Fibroblast of skin of abdomen (primary cell): ENCODE results near the gene MPRIP. TPM values are rescaled to one million over a fixed set of nuclear protein-coding genes. Genes with fewer than 3 reads are reported as not detected.
"Not testable (repeated sequence)": the region's sequence is repeated elsewhere in the genome, so short reads cannot be mapped to it uniquely, and the experiment has no call there.

ENCODE experiments used
- DNase-seq: peaks from one replicate; pipeline ENCODE4 v3.0.0-alpha.2; 2013
- polyA plus RNA-seq, 2 experiments: library from polyadenylated mRNA; unstranded; fragments of 120-200 nt; gene quantifications; one replicate each; pipeline ENCODE4 v1.2.1, GENCODE V29; 2013; ENCODE audit not compliant: insufficient read length in 2 of 2

MPRIP gene
- 221 TPM for polyA plus RNA-seq (2013, experiment 1 of 2; ENCODE audit: insufficient read length)
- 226 TPM for polyA plus RNA-seq (2013, experiment 2 of 2; ENCODE audit: insufficient read length)

DNA sequence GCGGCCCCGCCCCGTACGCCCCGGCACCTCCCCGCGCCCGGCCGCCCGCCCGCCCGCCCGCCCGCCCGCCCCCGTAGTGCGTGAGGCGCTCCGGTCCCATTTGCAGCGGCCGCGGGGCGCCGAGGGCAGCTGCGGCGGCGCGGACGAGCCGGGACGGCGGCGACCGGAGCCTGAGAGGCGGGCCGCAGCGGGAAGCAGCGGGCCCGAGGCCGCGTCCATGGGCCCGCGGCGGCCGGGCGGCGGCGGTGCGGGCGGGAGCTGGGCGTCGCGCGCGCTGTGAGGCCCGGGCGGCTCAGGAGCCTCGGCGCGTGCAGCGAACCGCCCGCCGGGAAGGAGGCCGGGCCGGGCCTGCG lies at the start of gene MPRIP:
Gene MPRIP (plus strand): TSS at position 74 of the 353 bp plus-strand sequence. CDS start 392 bp downstream, outside the sequence.
- DNase-seq = no peak

GRCh38 chr17:16994631-16995030 lies 47.6 kb upstream of the MPRIP start:
- peak; percentile 63 for DNase-seq

GRCh38 chr17:16995930-16996329 lies 46.3 kb upstream of the MPRIP start:
- no peak for DNase-seq

GRCh38 chr17:16996726-16997125 lies 45.5 kb upstream of the MPRIP start:
- not testable (repeated sequence) for DNase-seq

- DNase-seq = no peak
Measured at GRCh38 chr17:16997514-16998429, 44.5 kb upstream of the MPRIP start.

DNA sequence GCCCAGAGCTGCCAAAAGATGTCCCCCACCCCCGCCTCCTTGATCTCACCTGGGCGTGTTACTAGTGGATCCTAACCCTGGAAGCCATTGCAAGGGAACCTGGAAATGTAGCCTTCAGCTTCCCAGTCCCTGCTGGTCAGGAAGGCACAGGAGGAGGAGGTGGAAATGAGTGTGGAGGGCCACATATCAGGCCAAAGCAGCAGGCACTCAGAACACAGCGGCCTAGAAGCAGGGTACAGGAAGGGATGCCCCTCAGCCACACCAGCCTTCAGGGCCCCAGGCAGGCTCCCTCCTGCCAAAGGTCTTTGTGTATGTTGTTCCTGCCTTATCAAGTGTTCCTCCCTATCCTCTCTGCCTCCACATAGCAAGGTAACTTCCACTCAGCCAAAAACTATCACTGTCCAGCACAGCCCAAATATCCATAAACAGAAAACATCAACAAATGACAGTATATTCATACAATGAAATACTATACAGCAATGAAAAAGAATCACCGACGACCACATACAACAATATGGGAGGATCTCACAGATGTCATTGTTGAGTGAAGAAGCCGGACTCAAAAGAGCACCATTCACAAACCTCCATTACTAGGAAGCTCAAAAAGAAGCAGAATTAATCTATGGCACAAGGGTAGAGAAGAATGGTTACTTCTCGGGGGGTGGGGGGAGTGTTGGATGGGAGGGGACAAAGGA lies 42.2 kb upstream of the MPRIP start:
- no peak for DNase-seq

- no peak for DNase-seq
Measured at GRCh38 chr17:17001076-17001777, 41.0 kb upstream of the MPRIP start.

GRCh38 chr17:17001874-17002520 lies 40.3 kb upstream of the MPRIP start:
- DNase-seq = peak; percentile 54

DNA sequence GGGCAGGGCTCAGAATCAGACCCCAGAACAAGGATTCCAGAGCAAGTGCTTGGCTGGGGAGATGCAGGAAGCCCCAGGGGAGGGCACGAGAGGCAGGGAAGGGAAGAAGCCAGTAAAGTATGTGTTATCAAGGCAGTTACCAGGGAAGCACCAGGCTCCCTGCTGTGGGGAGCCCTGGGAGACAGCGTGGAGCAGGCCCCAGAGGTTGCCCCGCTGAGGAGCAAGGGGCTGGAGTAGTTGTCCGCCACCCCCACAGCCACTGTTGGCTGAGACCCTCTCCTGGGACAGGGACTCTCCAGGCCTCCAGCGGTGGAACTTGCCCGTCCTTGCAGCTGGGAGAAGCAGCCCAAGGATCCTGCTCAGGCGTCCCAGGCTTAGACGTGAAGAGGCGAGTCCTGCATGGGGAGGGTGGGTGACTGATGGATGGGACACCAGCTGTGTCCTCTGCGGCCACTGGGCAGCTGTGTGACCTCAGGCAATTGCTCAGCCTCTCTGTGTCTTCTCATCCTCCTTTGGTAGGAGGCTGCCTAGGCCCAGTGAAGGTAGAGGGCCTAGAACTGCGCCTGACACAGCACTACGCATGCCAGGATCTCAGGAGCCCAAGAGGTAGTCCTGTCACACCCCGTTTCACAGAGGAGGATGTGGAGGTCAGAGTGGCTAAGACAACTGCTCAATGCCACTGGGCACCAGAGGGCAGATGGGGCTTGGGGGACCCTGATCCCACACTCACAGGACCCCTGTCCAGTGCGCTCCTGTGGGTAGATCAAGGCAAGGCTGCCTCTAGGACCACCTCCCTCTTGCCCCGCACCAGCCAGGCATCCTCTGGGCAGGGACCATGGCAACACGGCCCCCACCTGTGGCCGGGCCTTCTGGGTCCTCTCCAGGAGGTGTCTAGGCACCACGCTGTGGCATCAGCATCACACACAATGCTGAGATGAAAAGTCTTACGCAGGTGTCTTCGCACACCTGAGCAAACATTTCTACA lies 39.2 kb upstream of the MPRIP start:
- not testable (repeated sequence) for DNase-seq

GRCh38 chr17:17004251-17004996 lies 37.8 kb upstream of the MPRIP start:
- DNase-seq = no peak

DNA sequence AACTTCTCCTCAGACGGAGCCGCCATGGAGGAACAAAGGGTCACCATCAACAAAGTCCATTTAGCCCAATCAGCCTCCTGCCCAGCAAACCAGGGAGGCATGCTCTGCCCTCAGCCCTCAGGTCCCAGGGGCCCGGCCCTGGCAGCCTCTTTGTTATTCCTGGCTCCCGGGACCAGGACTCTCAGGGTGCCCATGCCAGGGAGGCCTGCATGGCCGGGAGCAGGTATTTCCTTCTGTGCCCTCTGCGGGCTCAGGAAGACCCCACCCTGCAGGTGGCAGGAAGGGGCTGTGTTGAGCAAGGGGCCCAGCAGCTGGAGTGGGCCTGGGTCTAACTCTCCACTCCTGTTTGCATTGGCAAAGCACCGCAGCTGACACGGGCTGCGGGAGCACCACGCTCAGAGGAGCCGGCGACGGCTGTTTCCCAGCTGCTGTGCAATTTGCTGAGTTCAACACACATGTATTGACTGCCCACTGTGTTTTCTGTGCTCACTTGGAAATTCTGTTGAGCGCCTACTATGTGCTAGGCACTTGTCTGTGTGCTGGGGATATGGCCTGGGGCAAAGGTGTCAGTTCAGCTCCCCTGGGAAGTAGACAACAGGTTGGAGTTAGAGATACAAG lies 37.2 kb upstream of the MPRIP start:
- not testable (repeated sequence) for DNase-seq

DNA sequence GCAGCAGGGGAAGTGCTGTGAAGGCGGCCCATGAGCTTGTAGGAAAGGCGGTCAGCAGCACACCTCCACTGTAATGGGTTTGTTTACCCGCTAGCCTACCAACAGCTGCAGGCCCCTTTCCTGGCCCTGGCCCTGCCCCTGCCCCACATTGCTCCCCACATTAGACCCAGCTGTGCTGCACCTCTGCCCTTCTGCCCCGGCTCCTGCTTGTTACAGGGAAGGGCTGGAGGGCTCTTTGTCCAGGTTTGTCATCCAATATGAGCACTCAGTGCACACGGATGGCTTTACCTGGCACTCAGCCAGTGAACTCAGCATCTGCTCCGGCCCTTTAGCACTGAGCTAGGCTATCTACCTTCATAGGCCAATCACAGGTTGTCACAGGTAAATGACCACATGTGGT lies 34.4 kb upstream of the MPRIP start:
- DNase-seq = not testable (repeated sequence)

DNA sequence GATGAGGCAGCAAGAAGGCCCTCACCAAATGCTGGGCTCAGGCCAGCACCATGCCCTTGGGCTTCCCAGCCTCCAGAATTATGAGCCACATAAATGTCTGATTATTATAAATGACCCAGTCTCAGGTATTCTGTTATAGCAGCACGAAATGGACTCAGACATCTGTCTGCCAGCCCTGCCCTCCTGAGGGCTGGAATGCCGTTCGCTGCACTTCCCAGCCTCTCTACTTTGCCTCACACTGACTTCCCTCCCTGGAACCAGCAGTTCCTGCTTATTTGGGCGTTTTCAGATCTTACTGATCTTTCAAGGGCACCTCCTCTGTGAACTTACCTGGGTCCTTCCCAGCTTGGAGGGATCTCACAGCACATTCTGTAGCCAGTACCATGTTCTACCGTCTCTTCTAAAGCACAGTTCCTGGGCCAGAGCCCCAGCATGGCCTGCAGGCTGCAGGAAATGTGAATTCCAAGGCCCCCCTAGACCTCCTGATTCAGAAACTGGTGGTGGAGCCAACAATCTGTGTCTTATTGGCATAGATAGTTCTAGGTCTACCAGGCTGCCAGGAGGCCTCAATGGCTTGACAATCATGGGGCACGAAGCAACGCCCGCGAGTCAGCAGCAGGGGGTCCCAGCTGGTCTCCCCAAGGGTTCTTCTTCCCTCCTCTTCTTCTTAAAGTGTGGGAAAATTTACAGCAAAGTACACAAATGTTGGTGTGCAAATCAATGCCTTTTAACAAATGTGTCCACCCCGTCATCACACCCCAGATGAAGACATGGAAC lies 33.4 kb upstream of the MPRIP start:
- not testable (repeated sequence) for DNase-seq

DNA sequence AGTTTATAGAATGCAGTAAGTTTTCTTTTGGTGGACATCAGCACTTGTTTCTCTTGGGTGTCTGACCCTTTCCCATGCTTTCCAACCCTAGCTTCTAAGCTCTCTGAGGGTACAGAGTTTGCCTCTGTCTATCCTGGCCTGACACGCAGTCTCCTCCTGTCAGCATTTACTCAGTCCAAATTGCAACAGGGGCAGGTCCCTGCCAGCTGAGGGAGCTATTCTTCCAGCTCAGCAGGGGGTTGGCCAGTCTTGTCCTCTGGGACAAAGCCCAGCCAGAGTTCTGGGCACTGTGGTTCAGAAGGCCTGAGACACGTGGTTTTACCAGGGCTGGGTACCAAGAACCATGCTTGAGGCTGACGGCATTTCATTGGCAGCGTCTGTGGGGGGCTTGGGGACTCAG lies 32.3 kb upstream of the MPRIP start:
- DNase-seq = not testable (repeated sequence)

GRCh38 chr17:17010545-17011034 lies 31.7 kb upstream of the MPRIP start:
- DNase-seq = not testable (repeated sequence)

DNA sequence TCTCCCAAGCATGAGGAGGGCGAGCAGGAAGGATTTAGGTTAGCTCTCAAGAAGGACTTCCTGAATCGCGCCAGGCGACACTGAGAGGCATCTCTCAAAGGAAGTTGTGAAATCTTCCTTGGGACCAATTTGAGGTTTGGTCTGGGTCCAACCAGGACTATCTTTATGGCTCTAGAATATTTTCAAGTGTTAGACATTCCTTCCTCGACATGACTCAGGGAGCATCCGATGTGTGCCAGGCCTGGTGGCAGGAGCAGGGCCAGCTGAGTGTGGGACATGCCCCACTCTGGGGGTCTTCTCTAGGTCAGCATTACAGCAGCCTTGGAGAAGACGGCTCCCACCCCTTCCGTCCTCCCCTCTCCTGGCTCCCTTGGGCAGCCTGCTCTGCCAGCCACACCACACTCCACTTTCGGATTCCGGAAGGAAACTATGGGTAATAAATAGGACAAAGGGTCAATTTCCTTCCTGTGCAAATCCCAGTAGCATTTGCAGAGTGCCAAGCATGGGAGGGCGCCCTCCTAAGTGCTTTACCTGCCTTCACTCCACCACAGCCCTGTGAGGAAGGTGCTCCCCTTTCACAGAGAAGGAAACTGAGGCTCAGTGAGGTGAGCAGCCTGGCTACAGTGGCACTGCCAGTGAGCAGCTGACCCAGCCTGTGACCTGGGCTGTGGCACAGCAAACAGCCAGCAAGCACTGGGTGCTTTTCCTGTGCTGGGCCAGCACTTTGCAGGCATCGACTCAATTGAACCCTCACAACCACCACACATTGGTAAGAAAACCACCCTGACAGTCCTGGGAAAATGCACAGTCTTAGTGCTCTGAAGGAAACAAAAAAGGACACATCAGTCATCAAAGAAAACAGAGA lies 31.0 kb upstream of the MPRIP start:
- peak; percentile 92 for DNase-seq

GRCh38 chr17:17013828-17014747 lies 28.2 kb upstream of the MPRIP start:
- not testable (repeated sequence) for DNase-seq
